ENCODE measurements around the gene OSBPL1A.

GRCh38 chr18:24319757-24320156 lies 77.9 kb downstream of the OSBPL1A start:
- TF ChIP-seq POLR2A (IDR thresholded peaks at IDR 0.05) = no peak
- no peak for TF ChIP-seq CTCF (IDR thresholded peaks at IDR 0.05)
